CD4-positive, alpha-beta T cell treated with Interleukin-21 for 1 hour (primary cell): Measurements from ENCODE around the gene TECTA.
"Not testable (repeated sequence)": the region's sequence is repeated elsewhere in the genome, so short reads cannot be mapped to it uniquely, and the experiment has no call there.

Experiments
- DNase-seq: peaks from one replicate; pipeline ENCODE4 v3.0.0-alpha.2; 2020

Gene TECTA

DNA sequence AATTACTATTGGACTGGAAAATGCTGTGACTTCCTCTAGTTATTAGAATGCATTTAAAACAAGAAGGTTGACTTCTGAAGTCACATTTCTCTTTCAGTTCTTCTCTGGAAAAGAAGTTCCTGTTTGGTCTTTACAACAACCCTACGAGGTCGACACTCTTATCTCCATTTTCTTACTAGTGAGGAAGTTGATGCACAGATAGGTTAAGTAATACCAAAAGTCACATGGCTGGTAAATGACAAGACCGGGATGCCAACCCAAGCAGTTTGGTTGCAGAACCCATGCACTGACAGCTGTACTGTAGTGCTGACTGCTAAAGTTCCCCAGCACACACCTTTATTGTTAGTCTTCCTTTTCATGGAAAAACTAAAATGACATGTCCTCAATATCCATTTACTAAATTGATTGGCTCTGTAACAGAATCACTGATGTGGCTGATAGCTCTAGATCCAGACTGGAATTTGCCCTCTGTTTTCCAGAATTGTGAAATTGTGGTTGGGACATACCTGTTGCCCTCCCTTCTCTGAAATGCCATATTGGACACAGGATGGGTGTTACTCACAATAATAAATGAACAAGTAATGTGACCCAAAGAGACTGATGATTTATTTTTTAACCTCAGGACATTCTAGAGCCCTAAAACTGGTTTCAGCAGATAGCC lies 9.4 kb upstream of the TECTA start:
- DNase-seq, result no peak

DNA sequence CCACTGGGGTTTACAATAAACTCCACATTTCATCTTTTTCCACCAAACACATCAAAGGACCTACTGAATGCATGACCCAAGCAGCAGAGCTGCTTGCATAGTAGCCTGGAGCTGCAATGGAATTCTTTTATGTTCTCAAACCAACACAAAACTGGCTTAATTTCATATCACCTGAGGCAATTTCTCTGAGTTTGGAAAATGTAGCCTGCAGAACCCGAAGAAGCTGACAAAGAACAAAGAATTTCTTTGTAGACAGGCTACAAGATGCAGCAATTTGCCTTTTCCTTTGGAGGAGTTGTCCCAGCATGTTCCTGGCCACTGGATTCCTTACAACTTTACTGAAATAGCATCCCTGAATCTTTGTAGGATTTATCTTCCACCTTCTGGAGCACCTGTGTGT lies 5.5 kb upstream of the TECTA start:
- no peak for DNase-seq

DNA sequence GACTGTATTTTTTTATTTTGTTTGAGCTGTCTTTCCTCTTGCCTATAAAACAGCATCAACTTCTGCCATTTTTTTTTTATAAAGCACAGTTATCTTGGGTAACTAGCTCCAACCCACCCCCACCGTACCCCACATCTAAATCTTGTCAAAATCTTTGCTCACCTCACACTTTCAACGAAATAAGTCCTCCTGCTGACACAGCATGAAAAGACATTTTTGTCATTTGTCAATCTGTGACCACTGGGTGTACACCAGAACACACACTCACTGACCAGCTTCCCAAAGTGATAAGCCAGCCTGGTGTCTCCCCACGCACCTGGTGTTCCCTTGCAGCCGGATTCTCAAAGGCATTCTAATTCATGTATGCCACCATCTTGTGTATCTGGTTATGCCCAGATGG lies 1.7 kb upstream of the TECTA start:
- no peak for DNase-seq

DNA sequence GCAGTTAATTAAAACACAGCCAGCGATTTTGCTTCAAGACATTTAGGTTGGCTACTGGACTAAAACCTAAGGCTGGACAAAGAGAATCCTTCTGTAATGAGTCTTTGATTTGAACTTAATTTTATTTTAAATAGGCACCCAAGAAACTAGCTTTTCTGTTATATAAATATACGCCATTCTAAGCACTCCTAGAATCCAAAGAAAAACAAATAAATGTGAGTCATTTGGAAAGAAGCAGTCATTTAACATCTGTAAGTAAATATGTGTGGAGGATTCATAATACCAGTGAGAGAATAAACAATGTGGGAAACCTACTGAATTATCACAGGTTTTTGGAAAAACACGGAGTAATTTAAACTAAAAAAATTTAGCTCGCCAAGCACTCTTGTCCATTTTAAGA lies 1.2 kb upstream of the TECTA start:
- no peak for DNase-seq

DNA sequence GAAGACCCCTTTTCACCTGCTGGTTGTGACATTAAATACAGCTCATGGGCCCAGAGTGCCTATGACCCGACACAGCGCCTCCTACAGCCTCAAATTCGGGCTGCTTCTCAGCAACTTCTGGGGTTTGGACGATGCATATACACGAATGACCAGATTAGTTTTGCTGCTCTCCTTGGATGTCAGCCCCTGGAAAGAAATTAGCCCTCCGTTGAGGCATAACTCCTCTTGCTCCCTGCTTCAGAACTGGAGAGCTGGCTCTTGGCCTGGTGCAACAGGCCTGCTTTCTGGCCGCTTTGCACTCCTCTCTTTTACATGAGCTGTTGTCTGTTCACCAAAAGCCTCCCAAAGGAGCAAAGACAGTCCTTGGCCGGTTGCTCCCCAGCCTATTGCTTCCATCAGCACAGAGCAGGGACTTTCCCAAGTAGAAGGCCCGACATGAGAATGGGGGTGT lies 3.3 kb downstream of the TECTA start:
- no peak for DNase-seq

DNA sequence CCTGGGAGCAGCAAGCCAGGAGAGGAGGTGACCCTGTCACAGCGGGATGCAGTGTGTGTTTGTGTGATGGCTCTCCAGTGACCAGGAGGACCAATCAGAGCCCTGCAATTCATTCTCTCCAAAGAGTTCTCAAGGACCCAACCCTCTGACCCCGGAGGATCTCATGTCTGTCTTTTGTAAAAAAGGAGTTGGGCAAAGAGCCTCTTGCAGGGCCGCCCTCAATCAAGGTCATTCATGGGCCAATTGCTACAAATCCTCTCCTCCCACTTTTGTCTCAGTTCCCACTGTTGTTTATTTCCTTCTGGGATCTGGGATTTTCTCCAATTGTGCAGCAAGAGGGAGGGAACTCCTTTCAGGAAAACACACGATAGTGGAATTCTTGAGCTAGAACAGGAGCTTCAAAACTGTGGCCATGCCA lies 4.0 kb downstream of the TECTA start:
- DNase-seq, result no peak

DNA sequence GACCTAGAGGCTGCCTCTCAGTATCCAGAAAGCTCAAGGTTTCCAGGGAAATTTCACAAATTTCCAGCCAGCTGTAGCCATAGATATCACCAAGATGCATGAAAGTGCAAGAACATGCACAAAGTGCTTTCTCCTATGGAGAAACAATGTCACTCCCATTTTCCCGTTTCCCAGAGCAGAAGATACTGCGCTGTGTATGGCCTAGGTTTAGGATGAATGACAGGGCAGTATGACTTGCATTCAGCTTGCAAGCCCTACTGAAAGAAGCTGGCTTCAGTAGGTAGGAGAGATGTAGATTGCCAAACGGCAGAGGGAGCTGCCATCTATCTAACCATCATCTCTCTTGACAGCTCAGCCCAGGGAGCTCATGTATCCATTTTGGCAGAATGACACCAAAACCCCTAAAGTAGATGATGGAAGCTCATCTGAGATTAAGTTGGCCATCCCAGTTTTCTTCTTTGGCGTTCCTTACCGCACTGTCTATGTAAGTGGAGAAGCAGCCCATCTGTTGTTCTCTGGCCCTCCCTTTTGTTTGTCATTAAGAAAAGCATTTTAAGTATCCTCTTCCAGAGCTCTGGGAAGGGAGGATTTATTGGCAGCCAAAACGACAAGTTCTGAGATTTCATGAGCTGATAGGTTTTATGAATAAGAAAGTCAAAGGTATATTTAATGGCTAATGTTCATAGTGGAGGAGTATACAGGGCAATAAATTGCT lies 4.6 kb downstream of the TECTA start:
- DNase-seq, result no peak

DNA sequence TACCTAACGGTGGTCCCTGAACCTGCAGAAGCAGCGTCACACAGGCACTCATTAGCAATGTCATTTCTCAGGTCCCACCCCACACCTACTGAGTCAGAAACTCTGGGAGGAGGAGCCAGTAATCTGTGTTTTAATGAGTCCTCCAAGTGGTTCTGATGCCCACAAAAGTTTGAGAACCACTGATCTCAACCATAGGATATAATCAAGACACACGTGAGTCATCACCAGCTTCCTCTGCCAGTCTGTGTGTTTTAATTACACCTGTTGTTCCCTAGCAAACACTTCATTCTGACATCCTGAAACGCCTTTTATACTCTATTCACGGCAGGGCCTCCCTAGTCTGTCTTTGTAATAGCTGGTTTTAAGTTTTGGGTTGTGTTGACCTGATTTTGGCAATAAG lies 5.8 kb downstream of the TECTA start:
- no peak for DNase-seq

DNA sequence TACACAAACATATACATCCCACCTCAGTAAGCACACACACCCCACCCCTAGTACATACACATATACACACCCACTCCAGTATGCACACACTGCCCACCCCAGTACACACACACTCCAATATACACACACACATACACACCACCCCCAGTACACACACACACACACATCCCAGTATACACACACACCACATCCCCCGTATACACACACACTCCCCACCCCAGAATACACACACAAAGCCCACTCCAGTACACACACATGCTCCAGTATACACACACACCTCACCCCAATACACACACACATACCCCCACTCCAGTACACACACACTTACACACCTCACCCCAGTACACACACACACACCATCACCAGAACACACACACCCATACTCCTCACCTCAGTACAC lies 7.4 kb downstream of the TECTA start:
- no peak for DNase-seq

DNA sequence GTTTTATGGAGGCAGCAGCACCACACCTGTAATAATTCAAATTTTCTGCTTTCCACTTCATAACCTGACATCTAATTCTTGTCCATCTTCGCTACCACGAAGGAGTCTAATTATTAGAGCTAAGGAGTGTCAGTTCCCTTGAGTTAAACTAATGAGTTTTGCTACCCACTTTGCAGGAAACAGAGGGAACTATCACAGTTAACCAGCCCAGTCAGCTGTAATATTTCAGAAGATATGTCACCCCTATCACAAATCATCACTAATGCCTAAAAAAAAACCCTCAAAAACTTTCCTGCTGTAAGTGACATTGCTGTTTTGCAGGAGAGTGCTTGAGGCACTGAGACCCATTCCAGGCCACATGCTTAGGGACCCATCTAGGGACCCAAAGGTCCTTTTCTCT lies 8.4 kb downstream of the TECTA start:
- DNase-seq, result no peak

DNA sequence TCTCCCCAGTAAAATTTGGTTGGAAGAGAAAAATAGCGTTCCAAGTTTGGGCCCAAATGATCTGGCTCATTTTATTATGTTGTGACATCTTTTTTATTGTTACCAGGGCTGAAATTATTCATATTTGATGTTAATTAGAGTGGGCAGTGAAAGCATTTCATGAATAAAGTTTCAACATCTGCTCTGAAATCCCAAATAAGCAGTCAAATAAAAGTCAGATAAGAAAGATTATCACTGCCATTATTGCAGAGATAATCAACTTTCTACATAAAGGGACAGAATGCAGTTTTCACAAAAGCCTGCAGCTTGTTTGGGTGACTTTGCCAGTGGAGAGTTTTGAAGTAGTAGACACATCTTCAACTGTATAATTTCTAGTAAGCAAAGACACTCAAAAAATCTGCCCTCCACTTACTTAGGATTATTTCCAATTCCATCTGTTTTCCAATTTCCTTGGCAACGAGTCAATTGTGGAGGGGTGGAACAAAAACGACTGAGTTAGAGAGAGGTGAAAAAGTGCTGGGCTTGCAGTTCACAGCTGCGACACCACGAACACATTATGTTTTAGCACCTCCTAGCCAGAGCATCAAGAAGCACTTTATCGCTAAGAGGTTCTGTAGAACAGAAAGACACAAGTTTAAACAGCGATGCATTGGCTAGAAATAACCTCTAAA lies 9.0 kb downstream of the TECTA start:
- DNase-seq, result no peak

DNA sequence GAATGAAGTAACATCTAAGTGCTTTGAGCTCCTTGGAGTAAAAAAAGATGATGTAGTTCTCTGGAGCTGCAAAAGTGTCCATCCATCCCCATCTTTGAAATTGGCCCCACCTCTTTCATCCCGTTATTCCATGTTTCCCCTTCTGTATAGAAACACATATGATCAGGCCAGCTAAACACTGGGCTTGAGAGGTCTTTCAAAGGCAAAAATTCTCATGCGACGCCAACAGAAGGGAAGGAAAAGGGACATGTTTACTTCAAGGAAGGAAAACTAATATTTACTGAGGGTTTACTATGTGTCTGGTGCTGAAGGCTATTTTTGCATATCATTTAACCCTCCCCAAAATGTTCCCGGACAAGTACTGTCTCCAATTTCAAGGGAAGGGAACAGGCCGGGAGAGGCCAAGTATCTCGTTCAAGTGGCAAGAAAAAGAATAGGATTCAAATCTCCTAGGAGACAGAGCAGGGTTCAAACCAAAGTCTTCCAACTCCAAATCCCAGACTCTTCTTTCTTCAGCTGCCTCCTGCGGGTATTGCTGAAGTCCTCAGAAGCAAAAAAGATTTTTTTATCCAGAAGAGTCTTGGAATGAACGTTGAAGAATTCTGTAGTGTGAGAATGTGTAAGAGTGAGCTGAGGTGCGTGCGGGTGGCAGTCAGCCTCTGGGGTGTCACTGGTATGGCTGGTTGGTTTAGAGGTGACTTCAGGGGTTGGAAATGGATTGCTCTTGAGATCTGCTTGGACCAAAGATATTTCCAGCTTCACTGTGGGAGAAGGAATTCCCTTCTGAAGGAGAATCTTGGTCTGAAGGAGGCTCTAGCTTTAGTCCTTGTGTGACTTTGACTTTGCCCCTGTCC lies 10.1 kb downstream of the TECTA start:
- no peak for DNase-seq

DNA sequence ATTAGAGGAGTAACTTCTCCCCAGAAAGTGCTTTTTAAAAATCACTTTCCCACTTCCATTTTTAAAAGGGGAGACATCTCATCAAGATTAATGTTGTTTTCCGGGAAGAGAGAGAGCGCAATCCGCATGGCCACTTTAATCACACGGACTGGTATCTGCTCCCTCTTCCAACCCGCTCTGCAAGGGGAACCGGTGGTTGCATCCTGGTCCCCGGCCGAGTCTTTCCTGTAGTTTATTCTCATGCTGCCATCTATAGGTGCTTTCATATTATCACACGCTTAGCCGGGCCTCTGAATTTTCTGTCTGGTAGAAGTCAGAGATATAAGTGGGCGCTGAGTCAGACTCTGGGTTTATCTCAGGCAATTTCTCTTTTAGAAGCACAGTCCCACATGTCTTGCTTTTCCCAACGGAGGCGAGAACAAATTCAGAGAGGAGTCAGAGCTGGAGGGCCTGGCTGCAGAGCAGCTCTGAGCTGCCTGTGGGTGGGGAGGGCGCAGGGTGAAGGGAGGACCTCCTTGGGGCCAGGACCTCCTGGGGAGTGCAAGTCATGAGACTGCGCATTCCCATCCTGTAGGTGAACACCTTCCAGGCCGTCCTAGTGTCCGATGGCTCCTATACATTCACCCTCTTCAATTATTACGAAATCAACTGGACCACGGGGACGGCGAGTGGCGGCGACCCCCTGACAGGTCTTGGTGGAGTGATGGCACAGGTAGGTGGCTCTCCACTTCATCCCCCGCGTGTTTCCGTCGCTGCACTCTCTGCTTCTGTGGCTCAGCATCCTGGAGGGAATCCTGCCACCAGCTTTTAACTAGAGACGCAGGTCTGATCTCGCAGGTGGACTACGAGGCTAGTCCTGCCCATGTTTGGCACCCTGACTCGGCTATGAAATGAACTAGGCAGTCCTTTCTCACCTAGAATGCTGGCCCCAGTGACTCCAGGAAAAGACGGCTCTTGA lies 11.7 kb downstream of the TECTA start:
- peak; percentile 26 for DNase-seq

DNA sequence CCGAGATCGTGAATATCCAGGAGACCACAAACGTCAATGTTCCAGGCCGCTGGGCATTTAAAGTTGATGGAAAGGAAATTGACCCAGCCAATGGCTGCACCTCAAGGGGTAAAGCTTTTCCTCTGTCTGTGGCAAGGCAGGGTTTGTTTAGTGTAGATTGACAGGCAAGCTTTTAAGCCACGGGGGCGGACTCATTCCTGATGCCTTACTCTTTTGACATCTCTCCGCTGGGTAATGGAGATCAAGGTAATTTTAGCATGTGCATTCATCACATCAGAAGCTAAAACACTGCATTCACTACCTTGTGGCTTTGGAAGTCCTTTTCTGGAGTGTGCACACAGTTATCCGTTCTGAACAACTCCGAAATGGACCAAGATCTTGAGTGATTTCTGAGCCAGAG lies 12.6 kb downstream of the TECTA start:
- DNase-seq, result no peak

DNA sequence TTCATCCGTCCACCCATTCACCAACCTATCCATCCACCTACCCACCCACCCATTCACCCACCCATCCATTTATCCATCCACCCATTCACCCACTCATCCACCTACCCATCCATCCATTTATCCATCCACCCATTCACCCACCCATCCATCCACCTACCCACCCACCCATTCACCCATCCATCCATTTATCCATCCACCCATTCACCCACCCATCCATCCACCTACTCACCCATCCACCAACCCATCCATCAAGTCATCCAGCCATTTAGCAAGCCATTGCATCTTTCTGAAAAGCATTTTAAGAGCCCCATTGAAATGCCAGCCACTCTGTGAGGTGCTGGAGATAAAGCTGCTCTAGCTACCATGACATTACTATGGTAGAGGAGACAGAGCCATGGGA lies 14.0 kb downstream of the TECTA start:
- not testable (repeated sequence) for DNase-seq

DNA sequence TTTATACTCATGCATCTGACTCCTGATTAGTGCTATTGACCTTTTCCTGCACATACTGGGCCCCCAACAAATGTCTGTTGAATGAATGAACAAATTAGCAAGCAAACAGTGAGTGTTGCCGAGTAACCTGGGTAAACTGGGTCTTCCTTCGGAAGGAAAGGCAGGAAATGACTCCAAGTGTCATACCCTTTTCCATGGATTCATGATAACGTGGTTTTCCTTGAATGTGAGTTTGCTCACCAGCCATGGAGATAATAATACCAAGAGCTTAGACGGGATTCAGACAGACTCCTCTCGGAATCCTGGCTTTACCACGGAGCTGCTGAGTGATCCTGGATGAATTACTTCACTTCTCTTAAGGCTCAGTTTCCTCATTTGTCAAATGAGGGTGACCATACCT lies 16.7 kb downstream of the TECTA start:
- no peak for DNase-seq

DNA sequence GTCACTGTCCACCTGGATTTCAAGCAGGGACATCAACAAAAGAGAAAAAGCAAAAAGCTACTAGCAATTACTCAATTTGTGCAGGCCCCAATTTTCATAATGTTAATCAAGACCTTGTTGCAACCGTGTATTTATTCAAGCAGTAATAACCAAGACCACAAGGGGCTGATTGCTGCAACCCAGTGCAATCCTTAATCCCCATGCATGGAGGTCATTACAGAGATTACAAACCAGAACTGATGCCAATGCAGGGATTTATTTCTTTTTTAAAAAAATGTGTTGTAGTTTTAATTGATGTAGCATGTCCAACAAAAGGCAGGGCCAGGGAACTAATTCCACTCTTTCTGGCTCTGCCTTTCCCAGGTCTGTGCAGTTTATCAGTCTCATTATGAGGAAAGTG lies 18.4 kb downstream of the TECTA start:
- DNase-seq, result no peak

DNA sequence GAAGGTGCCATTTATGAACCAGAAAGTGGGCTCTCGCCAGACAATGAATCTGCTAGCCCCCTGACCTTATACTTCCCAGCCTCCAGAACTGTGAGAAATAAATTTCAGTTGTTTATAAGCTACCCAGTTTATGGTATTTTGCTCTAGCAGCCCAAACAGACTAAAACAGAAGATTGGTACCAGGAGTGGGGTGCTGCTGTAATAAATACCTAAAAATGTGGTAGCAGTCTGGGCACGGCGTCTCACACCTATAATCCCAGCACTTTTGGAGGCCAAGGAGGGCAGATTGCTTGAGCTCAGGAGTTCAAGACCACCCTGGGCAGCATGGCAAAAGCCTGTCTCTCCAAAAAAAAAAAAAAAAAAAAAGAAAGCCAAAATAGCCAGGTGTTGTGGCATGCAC lies 21.3 kb downstream of the TECTA start:
- no peak for DNase-seq

DNA sequence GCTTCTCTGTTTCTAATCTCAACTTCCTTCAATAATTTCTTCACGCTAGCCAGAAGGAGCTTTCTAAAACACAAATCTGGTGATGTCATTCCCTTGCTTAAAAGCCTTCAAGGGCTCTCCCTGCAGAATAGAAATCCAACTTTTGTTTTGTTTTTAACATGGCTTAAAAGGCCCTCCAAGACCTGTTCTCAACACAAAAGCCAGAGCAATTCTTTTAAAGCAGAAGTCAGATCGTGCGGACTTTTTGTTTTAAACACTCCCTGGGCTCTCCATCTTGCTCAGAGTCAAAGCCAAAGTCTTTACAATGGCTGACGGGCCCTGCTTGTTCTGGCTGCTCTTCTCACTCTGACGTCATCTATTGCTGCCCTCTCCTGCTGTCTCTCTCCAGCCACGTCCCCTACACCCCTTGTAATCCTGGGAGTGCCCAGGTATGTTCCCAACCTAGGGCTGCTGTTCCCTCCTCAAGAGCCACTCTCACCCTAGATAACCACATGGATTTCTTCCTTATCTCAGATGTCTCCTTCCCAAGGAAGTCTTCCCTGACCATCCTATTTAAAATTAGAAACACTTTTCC lies 22.5 kb downstream of the TECTA start:
- DNase-seq, result no peak

DNA sequence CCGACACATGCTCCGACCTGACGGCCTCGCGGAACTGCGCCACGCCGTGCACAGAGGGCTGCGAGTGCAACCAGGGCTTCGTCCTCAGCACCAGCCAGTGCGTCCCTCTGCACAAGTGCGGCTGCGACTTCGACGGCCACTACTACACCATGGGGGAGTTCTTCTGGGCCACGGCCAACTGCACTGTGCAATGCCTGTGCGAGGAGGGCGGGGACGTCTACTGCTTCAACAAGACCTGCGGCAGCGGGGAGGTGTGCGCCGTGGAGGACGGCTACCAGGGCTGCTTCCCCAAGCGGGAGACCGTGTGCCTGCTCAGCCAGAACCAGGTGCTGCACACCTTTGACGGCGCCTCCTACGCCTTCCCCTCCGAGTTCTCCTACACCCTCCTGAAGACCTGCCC lies 26.8 kb downstream of the TECTA start:
- DNase-seq, result no peak
